Stimulated activated CD4-positive, alpha-beta T cell treated with anti-CD3 and anti-CD28 coated beads, Interleukin-1b, Interleukin-23, amount 100 ng/mL, for 4 hours (primary cell): ENCODE measurements around the gene TFF3.
"Not testable (repeated sequence)": the region's sequence is repeated elsewhere in the genome, so short reads cannot be mapped to it uniquely, and the experiment has no call there.

Experiments used
- DNase-seq, 2 donors: peaks; one replicate each; pipeline ENCODE4 v3.0.0-alpha.2; 2020; ENCODE audit warnings: low read depth in 2 of 2

TFF3 gene

DNA sequence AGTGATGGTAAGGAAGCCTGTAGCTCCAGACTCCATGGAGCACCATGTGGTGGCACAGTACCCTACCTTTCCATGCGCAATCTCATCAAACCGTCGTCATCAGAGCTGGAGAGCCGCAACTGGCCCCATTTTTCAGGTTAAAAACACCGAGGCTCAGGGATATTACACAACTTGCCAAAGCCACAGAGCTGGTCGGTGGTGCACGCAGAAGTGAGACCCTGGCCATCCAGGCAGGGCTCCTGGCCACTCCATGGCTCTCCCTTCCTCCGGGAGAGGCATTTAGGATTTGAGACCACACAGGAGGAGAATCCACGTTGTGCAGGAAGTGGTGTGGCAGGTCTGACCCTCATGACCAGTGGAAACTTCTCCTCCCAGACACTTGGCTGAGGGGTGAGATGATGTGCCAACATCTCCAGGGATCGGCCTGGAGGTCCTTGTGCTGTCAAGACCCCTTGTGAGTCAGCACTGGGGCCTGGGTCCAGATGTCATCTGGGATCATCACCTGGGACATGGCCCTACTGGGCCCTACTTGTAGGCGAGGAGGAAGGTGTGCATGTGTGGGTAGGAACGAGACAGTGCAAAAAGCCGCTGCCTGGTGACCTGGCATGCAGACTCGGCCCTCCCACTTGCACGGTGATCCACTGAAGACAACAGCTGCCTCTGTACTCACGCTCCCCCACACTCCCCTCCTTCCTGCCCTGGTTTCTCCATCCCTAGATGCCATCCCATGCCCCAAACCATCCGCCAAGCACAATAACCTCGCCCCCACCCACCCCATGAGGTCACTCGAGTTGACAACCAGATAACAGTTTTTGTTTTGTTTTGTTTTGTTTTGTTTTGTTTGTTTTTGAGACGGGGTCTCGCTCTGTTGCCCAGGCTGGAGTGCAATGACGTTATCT is 10.4 kb downstream of the TFF3 start:
- no peak for DNase-seq

DNA sequence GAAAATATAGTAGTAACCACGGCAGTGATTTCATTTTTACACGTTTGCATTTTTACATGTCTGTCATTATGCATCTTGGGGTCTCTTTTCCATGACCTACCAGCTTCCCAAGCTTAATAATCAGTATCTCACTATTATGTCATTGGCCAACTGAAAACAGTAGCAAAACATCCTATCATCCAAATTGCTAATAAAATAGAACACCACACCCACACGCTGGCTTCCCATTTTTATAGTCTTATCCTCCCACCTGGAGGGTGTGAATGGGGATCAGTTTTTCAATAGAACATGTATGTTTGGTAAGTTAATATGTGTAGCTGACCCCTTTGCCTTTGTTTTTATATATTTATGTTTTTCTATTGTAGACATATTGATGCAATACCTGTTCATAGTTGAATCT is 11.8 kb downstream of the TFF3 start:
- DNase-seq = no peak

DNA sequence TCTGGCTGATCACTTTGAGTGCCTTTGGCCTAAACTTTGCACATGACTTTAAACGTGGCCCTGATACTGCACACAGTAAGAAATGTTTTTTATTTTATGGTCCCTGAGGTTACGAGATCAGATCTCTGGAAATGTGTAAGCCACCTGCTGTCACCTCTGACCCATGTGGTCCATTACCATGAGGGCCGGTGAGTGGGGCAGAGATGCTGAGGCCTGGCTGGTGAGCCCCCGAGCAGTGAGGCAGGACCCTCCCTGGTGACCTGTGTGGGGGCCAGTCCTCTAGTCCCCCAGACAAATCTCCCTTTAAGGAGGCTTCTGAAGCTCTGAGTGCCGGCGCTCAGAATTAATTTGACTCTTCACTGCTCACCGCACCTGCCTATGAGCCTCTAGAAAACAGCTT is 12.4 kb downstream of the TFF3 start:
- DNase-seq = no peak

DNA sequence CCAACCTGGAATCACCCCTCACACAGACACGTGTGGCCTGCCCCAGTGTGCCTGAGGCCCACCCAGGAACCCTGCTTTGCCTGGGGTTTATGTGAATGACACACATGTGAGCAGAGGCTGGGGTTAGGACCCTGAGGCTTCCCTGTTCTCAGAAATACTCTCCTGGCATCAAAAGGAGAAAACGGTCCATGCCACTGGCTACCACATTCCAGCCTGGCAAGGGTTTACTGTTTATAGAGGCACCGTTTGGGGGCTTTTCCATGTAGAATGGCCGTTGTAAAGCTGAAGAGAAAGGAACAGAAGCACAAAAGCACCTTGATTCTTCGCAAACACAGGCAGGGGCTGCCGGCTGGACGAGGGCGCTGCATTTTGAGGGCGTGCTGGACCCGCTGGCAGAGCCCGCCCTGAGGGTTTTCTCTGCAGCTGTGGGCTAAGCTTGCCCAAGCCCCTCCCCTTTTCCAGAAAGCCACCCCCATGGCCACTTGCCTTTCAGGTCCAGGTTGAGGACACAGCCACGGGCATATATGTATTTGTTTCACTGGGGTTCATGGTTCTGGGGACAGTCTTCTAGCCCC is 13.0 kb downstream of the TFF3 start:
- no peak for DNase-seq

DNA sequence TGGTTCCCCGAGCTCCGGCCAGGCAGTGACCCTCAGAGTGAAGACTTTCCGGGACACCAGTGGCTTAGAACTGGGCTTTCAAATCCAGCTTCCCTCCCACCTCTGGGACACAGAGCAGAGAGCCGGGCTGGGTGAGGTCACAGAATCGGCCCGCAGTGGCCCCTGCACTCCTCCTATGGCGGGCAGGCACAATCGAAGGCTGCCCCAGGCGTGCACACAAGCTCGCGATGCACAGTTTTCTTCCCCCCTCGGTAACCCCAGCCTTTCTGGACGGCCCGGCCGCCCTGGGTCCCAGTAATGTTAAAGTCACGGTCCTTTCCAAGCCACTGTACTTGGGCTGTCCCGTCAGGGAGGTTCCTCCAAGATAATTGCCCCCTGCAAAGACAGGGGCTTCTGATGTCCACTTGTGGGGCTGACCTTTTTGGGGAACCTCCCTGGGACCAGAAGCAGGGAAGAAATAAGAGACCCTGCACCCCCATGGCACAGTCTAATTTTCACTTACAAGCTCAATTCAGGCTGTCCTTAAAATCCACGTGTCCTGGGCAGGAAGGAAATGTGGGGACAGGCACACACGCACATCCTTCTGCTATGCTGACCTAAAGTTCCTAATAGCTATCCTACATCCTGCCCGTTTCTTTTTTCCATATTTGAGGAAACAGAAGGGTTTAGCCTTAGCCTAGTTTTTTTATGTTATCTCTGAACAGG is 13.7 kb downstream of the TFF3 start:
- no peak for DNase-seq

DNA sequence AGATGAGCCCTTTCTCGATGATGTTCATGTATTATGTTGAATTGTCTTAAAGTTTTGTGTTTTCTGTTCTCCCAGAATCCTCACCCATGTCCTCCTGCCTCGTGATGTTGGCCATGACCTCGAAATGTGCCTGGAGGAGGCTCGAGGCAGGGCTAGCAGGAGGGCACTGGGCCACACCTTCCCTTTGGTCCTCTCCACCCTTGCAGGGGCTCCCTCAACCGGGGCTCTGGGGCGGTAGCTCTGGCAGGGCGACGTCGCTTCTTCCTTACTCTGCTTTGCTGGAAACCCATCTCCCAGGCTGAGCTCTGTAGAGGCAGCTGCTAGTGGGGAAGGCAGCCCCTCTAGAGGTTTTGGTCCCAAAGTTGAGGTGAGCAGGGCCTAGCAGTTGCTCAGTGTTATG is 14.3 kb downstream of the TFF3 start:
- DNase-seq = no peak

DNA sequence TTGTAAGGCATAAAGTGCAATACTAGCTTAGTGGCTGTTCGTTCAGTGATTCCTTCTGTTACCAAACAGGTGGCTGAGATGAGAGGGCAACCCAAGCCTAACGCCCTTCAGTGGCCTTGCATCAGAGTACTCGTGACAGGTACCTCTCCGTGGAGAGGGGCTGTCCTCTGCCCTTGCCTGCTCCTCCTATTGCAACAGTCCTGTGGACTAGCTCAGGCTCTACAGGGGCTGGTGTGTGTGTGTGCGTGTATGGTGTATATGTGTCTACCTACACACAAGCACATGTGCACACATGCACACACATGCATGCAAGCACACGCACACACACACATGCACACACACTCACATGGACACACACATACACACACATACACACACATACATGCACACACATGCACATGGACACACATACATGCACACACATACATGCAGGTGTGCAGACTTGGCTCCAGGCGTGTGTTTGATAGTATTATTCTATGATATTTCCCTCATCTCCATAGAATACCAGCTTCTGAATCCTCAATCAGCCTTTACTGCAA is 15.1 kb downstream of the TFF3 start:
- no peak for DNase-seq

DNA sequence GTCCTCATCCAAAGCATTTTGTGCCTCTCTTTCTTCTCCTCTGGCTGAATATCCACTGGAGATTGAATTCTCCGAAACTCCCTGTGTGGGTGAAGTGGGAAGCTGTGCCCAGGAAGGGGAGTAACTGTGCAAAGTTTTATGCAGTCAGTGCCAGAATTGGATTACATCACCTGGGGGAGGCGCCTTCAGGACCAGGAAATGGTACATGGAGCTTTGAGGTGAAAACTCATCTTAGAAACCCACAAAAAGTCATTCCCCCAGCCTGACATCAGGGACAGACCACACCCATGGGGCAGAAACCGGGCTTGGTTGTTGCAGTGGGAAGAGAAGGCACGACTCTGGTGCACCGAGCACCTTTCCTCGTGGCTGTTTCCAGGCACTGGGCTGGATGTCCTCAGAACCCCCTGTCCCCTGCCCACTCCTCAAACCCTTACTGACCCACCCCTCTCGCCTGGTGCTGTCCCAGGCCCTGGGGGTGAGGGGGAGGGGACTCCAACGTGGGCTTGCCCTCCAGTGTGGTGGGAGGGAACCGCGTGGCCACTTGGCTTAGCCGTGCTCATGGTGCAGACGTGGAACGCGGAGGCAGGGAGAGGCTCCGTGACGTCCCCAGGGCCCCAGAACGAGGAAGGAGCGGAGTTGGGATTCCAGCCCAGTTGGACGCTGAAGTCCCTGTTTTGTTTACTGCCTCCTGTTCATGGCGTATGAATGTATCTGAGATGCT is 15.7 kb downstream of the TFF3 start:
- DNase-seq = no peak

DNA sequence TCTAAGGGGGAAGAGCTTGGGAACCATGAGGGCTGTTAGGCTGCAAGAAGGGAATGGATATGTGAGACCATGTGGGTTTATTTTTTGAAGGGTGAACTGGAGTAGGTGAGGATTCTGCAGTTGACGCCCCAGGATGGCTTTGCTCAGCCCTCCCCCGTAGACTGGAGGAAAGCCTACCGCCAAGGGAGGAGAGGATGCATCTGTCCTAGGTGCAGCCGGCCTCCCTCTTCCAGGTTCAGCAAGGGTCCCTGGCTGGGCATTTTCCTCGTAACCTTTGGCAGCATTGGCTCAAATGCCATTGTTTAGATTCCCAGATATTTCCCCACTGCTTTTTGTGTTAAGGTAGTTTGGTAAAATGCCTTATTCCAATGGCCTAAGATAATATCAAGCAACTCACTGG is 16.6 kb downstream of the TFF3 start:
- no peak for DNase-seq

DNA sequence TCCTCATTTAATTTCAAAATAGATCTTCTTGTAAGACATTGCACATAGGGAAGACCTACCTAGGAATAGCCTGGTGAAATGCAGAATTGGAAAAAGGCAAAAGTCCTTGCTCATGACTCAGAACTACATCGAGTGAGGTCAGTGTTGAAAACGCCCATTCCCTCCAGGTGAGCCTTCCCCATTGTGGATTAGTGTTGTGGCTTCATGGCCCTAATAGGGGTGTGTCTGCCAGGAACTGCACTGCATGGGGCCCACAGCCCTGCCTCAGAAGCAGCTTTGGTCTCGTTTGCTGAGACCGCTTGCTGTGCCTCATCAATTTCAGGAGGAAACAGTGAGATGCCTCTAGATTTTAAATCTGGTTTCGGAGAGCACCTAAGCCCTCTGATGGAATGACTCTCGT is 17.0 kb downstream of the TFF3 start:
- DNase-seq = no peak

DNA sequence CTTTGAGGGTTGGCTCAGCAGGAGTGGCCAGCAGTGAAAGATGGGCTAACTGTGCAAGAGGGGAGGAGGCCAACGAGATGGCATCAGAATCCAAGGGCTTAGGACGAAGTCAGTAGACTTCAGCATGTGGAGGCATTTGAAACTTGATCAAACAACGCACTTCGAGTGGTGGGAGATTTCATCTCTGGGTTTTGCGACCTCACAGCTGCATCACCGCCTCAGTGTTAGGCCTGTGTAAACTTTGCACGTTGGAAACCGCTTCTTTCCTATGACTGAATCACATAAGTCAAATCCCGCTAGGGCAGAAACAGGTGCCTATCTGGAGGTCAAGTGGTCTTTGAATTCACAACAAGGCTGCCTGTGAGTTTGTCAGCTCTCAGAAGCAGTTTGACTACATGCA is 17.8 kb downstream of the TFF3 start:
- no peak for DNase-seq

DNA sequence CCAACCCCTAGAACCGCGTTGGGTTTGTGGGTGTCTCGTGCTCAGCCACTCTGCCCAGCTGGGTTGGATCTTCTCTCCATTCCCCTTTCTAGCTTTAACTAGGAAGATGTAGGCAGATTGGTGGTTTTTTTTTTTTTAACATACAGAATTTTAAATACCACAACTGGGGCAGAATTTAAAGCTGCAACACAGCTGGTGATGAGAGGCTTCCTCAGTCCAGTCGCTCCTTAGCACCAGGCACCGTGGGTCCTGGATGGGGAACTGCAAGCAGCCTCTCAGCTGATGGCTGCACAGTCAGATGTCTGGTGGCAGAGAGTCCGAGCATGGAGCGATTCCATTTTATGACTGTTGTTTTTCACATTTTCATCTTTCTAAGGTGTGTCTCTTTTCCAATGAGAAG is 18.7 kb downstream of the TFF3 start:
- no peak for DNase-seq

DNA sequence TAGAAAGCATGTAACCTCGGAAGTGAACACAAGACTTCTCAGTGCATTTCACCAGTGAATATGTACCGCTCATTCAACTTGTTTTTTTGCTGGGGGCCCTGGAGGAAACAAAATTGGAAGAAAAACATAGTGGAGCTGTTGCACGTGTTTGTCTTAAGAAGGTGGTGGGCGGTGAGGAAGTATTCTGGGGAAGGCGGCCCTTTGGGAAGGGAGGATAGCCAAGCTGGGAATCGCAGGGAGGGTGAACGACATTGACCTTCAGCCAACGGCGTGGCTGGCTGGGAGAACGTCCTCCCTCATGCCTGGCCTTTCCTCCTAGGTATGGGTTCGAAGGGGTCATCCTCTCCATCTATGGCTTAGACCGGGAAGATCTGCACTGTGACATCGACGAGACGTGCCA is 19.4 kb downstream of the TFF3 start:
- DNase-seq = no peak

DNA sequence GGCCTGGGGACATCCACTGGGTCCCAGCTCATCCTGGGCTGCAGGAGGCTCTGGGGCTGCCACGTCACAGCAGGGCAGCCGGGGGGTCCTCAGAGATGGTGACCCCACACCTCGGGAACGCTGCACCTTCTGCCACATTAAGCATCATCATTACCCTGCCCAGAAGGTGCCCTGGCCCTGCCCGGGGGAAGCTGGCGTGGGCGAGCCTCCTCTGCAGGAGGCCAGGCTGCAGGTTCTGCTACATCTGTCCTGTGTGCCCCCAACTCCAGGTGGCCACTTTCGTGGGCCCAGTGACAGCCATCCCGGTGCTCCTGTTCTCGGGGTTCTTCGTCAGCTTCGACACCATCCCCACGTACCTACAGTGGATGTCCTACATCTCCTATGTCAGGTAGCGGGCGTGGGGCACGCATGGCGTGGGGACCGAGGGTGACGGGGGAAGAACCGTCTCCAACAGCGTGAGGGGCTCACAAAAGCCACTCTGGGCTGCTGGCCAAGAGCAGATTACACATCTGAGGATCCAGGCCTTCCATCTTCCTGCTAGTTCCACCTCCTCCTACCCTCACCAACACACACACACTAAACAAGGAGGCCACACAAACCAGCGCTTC is 20.8 kb downstream of the TFF3 start:
- DNase-seq = no peak

DNA sequence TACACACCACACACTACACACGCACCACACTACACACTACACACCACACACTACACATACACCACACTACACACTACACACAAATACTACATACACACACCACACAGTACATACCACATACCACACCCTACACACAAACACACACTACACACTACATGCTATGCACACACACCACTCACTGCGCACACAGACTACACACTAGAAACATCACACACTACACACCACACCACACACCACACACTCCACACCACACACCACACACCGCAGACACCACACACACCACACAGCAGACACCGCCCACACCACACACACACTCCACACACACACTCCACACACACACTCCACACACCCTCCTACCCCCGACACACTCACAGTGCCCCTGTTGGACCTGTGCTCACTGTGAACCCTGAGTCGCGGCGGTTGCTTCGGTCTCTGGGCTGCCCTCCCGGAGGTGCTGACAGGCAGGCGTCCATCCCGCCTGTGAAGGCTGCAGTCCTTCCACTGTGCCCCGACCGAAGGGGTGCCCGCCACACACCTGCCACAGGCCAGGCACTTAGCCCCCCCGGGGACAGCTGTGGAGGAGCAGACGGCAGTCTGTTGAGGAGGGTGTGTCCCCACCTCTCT is 21.4 kb downstream of the TFF3 start:
- DNase-seq = no peak

DNA sequence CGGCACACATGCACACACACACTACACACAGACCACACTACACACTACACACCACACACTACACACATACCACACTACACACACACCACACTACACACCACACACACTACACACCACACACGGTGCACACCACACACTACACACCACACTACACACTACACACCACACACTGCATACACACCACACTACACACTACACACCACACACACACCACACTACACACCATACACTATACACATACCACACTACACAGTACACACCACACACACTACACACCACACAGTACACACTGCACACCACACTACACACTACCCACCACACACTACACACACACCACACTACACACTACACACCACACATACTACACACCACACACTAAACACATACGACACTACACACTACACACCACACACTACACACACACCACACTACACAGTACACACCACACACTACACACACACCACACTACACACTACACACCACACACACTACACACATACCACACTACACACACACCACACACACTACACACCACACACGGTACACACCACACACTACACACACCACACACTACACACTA is 22.6 kb downstream of the TFF3 start:
- DNase-seq = not testable (repeated sequence)

DNA sequence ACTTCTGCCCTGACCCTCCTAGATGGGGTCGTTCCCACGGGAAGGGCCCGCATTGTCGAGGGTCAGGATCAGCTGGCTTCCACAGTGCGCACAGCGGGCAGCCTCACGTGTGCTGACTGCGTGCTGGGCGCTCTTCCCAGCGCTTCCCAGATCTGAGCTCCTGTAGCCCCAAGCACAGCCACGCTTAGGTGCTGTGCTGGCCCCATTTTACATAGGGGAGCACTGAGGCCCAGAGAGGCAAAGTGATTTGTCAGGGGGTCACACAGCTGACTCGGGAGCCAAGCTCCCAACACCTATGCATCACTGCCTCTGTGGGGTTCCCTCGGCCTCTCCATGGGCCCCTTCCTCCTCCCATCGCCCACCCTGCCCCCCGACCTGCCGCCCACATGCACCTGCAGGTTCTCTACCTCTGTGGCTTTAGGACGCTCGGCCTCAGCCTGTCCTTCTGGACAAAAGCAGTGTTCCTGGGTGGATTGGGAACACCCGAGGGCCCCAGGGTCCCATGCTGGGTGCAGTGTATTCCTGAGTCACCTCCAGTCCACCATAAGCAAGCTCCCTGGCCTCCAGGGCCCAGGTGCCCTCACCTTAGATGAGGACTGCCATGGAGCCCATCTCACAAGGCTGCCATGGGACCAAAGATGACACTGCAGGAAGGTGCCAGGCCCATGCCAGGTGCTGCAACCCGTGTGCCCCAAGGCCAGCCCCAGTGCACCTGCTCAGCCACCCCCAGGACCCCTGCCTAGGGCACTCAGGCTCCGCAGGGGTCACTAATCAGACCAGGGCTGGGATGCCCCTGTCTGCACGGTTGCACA is 23.3 kb downstream of the TFF3 start:
- DNase-seq = no peak

DNA sequence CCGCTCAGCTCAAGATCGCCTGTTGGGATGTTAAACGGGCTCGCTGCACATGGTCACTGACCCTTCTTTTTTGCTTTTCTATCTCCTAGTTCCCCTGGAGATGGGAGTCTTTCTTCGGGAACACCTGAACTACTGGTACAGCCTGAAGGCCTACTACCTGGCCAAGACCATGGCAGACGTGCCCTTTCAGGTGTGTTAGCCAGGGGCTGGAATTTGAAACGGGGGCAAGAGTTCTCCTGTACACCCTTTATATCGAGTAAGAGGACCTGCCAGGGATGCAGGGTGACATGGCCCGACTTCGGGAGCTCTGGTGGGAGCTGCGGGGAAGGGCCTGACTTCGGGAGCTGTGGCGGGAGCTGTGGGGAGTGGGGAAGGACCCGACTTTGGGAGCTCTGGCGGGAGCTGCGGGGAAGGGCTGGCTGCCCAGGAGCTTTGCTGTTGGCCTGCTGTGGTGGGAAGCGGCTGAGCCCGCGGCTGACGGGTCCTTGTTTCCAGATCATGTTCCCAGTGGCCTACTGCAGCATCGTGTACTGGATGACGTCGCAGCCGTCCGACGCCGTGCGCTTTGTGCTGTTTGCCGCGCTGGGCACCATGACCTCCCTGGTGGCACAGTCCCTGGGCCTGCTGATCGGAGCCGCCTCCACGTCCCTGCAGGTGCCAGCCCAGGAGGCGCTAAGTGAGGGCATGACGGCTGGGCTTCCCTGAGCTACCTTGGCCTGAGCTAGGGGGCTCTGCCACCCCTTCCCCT is 24.0 kb downstream of the TFF3 start:
- no peak for DNase-seq

DNA sequence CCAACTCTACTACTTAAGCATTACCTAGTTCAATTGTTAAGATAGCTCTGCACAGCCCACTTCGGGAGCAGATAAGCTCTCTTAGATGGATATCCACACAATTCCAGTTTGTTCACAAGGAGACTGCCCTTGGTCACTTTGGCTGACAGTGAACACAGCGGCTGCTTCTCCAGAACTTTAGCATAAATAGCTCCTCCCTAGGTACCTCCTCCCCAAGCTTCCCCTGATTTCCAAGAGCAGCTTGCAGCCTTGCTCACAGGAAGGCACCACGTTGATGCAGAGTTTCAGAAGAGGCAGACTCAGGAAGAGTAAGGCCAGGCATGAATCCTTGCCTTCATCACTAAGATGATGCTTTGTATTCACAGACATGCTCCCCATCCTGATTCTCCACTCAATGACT is 24.7 kb downstream of the TFF3 start:
- no peak for DNase-seq
